Measurements from ENCODE around the gene S100A4.
"Not testable (repeated sequence)": the region's sequence is repeated elsewhere in the genome, so short reads cannot be mapped to it uniquely, and the experiment has no call there.

The S100A4 gene

GRCh38 chr1:153566414-153567371 is 21.1 kb upstream of the S100A4 start:
- no peak for DNase-seq

- DNase-seq: no peak
Measured at GRCh38 chr1:153565529-153566374, 20.1 kb upstream of the S100A4 start, which contains the start of gene S100A2. S100A2 (minus strand) TSS chr1:153565844; CDS start chr1:153563877, 1,967 bp downstream.

GRCh38 chr1:153563991-153564390 is 18.4 kb upstream of the S100A4 start:
- no peak for DNase-seq

- no peak for DNase-seq
Measured at GRCh38 chr1:153563483-153563901, 17.9 kb upstream of the S100A4 start.

- not testable (repeated sequence) for DNase-seq
Measured at GRCh38 chr1:153562021-153562420, 16.4 kb upstream of the S100A4 start.

GRCh38 chr1:153561466-153561985 is 15.9 kb upstream of the S100A4 start:
- DNase-seq: no peak

GRCh38 chr1:153560771-153561465 is 15.3 kb upstream of the S100A4 start:
- no peak for DNase-seq

- DNase-seq: no peak
Measured at GRCh38 chr1:153560241-153560640, 14.6 kb upstream of the S100A4 start.

- no peak for DNase-seq
Measured at GRCh38 chr1:153557877-153558276, 12.3 kb upstream of the S100A4 start.

- DNase-seq: no peak
Measured at GRCh38 chr1:153556348-153556747, 10.7 kb upstream of the S100A4 start.

GRCh38 chr1:153553830-153554541 is 8.4 kb upstream of the S100A4 start:
- DNase-seq: no peak

GRCh38 chr1:153553096-153553495 is 7.5 kb upstream of the S100A4 start:
- no peak for DNase-seq

GRCh38 chr1:153552335-153552734 is 6.7 kb upstream of the S100A4 start:
- no peak for DNase-seq

GRCh38 chr1:153550827-153551500 is 5.4 kb upstream of the S100A4 start:
- DNase-seq: no peak

GRCh38 chr1:153550398-153550758 is 4.8 kb upstream of the S100A4 start:
- no peak for DNase-seq

- DNase-seq: no peak
Measured at GRCh38 chr1:153549741-153550397, 4.3 kb upstream of the S100A4 start.

- DNase-seq: no peak
Measured at GRCh38 chr1:153548722-153549688, 3.4 kb upstream of the S100A4 start, which contains the start of gene S100A3. S100A3 (minus strand) TSS chr1:153549258; CDS start chr1:153548485, 773 bp downstream.

GRCh38 chr1:153547560-153548551 is 2.2 kb upstream of the S100A4 start:
- DNase-seq: no peak
